Adipocyte (in vitro differentiated cells): ENCODE measurements around the gene AXIN2.

Source experiments
- DNase-seq: peaks from one replicate; pipeline ENCODE4 v3.0.0-alpha.2; 2015; ENCODE audit warnings: low read depth
- H3K27me3 ChIP-seq: replicated peaks from 2 replicates; pipeline ENCODE4 v1.7.0; 2013; ENCODE audit warnings: mild to moderate bottlenecking, low read length, moderate library complexity; ENCODE audit not compliant: control insufficient read depth, insufficient read depth
- H3K36me3 ChIP-seq: 2 replicates; pipeline ENCODE4 v1.7.0; 2013; ENCODE audit warnings: low read length, mild to moderate bottlenecking, moderate library complexity; ENCODE audit not compliant: control insufficient read depth, insufficient read depth, severe bottlenecking
- H3K4me1 ChIP-seq: 2 replicates; pipeline ENCODE4 v1.7.0; 2013; ENCODE audit warnings: mild to moderate bottlenecking, low read length, moderate library complexity; ENCODE audit not compliant: control insufficient read depth, insufficient read depth
- H3K4me3 ChIP-seq: 2 replicates; pipeline ENCODE4 v1.7.0; 2013; ENCODE audit warnings: mild to moderate bottlenecking, low read length, moderate library complexity
- H3K9ac ChIP-seq: 2 replicates; pipeline ENCODE4 v1.7.0; 2013; ENCODE audit warnings: mild to moderate bottlenecking, low read length, moderate library complexity
- H3K9me3 ChIP-seq: 2 replicates; pipeline ENCODE4 v1.7.0; 2013; ENCODE audit warnings: mild to moderate bottlenecking, low read length, moderate library complexity; ENCODE audit not compliant: control insufficient read depth

Gene AXIN2

GRCh38 chr17:65561452-65562205 lies at the start of gene AXIN2:
Gene AXIN2, minus strand, starts transcription at chr17:65561648. Its CDS starts 3,028 bp downstream, at chr17:65558620.
- no peaks in the 10 kb centered on the region for H3K9me3 ChIP-seq
- peak; percentile 96 for DNase-seq
- peak within 1 kb of the TSS; percentile 94 for H3K4me3 ChIP-seq
- peak within 1 kb of the TSS; percentile 82 for H3K9ac ChIP-seq
- peaks cover 9% of the 10 kb centered on the region for H3K4me1 ChIP-seq
- H3K27me3 ChIP-seq, result peaks cover 4% of the 10 kb centered on the region
- peaks cover 10% of the 10 kb centered on the region for H3K36me3 ChIP-seq

- Histone ChIP-seq H3K36me3 (no peaks in the 10 kb centered on the region), H3K9ac (no peak overlapping the region), H3K9me3 (no peaks in the 10 kb centered on the region), H3K4me3 (no peak overlapping the region), H3K27me3 (no peaks in the 10 kb centered on the region), H3K4me1 (peaks cover 11% of the 10 kb centered on the region)
- peak; percentile 43 for DNase-seq
Measured at GRCh38 chr17:65609749-65610148, 48.3 kb upstream of the AXIN2 start.

DNA sequence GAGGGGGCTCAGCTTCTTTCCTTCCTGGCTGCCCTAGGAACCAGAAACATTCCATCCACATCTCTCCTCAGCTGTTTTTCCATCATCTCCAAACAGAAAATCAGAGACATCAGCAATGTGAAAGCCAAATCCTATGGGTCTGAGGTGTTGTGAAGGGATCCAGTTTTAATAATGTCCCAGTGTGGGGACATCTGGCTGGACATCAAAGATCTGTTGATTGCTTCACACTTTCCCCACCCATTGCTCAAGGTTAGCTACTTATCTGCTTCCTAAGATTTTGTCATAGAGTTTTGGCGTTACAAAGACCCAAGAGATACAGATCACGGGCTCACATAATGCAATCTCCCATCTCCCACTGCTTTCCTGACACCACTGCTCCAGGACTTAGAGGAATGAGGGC lies 47.8 kb upstream of the AXIN2 start:
- Histone ChIP-seq H3K36me3 (no peaks in the 10 kb centered on the region), H3K9me3 (no peaks in the 10 kb centered on the region), H3K4me3 (no peak overlapping the region), H3K4me1 (peaks cover 11% of the 10 kb centered on the region), H3K27me3 (no peaks in the 10 kb centered on the region), H3K9ac (no peak overlapping the region)
- DNase-seq, result no peak

- H3K4me3 ChIP-seq, result no peak overlapping the region
- no peaks in the 10 kb centered on the region for H3K9me3 ChIP-seq
- DNase-seq, result no peak
Measured at GRCh38 chr17:65604070-65604469, 42.6 kb upstream of the AXIN2 start.

GRCh38 chr17:65601881-65602280 lies 40.4 kb upstream of the AXIN2 start:
- no peak for DNase-seq
- Histone ChIP-seq H3K9ac (no peak overlapping the region), H3K27me3 (peaks cover 4% of the 10 kb centered on the region), H3K4me1 (peaks cover 4% of the 10 kb centered on the region), H3K9me3 (no peaks in the 10 kb centered on the region), H3K36me3 (no peaks in the 10 kb centered on the region), H3K4me3 (no peak overlapping the region)

More at GRCh38 chr17:65604070-65604469, 42.6 kb upstream of the AXIN2 start:
- Histone ChIP-seq H3K9ac (no peak overlapping the region), H3K36me3 (no peaks in the 10 kb centered on the region), H3K4me1 (peaks cover 5% of the 10 kb centered on the region), H3K27me3 (peaks cover 3% of the 10 kb centered on the region)

DNA sequence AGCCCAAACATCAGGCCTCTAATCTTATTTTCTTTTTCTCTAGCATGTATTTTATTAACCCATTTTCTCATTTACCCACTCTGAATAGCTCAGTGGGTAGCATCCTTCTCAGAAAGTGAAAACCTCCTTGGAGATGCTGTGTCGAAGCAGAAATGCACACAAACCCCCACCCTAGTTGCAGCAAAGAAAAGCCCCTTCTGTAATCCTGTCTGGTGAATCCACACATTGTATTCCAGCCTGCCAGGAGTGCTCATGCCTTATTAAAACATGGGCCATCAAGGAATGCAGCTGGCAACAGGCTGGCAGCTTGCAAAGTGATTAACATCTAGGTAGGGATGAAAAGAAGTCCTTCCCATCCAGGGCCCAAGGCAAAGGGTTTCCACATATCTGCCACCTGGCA lies 39.7 kb upstream of the AXIN2 start:
- no peaks in the 10 kb centered on the region for H3K36me3 ChIP-seq
- DNase-seq, result no peak

GRCh38 chr17:65600518-65600917 lies 39.1 kb upstream of the AXIN2 start:
- no peaks in the 10 kb centered on the region for H3K36me3 ChIP-seq
- no peak overlapping the region for H3K4me3 ChIP-seq
- no peak overlapping the region for H3K9ac ChIP-seq
- no peaks in the 10 kb centered on the region for H3K9me3 ChIP-seq
- peaks cover 4% of the 10 kb centered on the region for H3K27me3 ChIP-seq
- H3K4me1 ChIP-seq, result peaks cover 4% of the 10 kb centered on the region
- no peak for DNase-seq

More for the DNA sequence above, 39.7 kb upstream of the AXIN2 start:
- no peak overlapping the region for H3K4me3 ChIP-seq
- no peak overlapping the region for H3K9ac ChIP-seq
- no peaks in the 10 kb centered on the region for H3K9me3 ChIP-seq
- peaks cover 4% of the 10 kb centered on the region for H3K4me1 ChIP-seq
- peaks cover 4% of the 10 kb centered on the region for H3K27me3 ChIP-seq

DNA sequence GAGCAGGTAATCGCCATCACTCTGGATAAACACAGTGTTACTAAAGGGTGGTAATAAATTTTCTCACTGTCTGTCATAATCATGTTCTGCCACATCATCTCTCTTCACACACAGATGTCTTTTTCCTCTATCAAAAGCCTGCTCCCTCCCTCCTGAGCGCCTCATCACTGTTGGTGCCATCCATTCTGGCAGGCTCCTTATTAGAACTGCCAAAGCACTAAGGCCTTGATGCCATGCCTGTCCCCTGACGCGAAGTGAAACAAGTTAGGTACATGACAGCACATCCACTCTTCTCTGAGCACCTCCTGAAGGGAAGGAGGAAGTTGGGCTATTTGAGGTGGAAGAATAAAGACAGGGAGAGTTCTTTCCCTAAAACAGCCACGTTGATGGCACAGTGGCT lies 38.2 kb upstream of the AXIN2 start:
- H3K9me3 ChIP-seq, result no peaks in the 10 kb centered on the region
- peaks cover 4% of the 10 kb centered on the region for H3K4me1 ChIP-seq
- DNase-seq, result no peak
- H3K4me3 ChIP-seq, result no peak overlapping the region
- peaks cover 4% of the 10 kb centered on the region for H3K27me3 ChIP-seq
- H3K36me3 ChIP-seq, result no peaks in the 10 kb centered on the region
- no peak overlapping the region for H3K9ac ChIP-seq

DNA sequence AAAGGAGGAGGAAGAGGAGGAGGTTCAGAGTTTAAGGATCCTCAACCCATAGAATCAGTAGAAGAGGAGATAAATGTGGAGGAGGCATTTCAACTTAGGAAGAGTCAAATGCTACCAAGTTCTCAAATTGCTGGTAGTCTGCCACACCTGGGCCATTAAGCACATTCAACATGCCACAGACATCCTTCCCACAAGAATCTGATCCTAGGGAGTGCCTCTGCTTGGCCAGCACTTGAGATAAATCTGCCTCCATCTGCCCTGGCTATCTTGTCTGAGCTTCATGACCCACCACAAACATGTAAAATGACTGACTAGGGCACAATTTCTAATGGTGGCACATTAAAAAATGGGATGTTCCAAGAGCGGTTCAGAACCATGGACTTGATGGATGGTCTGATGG lies 37.3 kb upstream of the AXIN2 start:
- no peaks in the 10 kb centered on the region for H3K9me3 ChIP-seq
- H3K27me3 ChIP-seq, result peaks cover 4% of the 10 kb centered on the region
- H3K4me1 ChIP-seq, result peaks cover 11% of the 10 kb centered on the region
- no peak overlapping the region for H3K4me3 ChIP-seq
- H3K9ac ChIP-seq, result no peak overlapping the region
- H3K36me3 ChIP-seq, result no peaks in the 10 kb centered on the region
- no peak for DNase-seq

- peak; percentile 56 for DNase-seq
- Histone ChIP-seq H3K4me3 (no peak overlapping the region), H3K27me3 (peaks cover 4% of the 10 kb centered on the region)
Measured at GRCh38 chr17:65595071-65595656, 33.7 kb upstream of the AXIN2 start.

GRCh38 chr17:65593855-65594845 lies 32.7 kb upstream of the AXIN2 start:
- Histone ChIP-seq H3K36me3 (no peaks in the 10 kb centered on the region), H3K4me1 (peaks cover 8% of the 10 kb centered on the region), H3K9ac (peak overlapping the region; percentile 48), H3K27me3 (peaks cover 1% of the 10 kb centered on the region), H3K9me3 (no peaks in the 10 kb centered on the region), H3K4me3 (peak overlapping the region; percentile 71)
- DNase-seq, result peak; percentile 61

More at GRCh38 chr17:65595071-65595656, 33.7 kb upstream of the AXIN2 start:
- Histone ChIP-seq H3K4me1 (peaks cover 10% of the 10 kb centered on the region), H3K9ac (no peak overlapping the region), H3K36me3 (no peaks in the 10 kb centered on the region), H3K9me3 (no peaks in the 10 kb centered on the region)
